Transverse colon (tissue), 3 donors: ENCODE data around the gene COMMD7.
"Not testable (repeated sequence)": the region's sequence is repeated elsewhere in the genome, so short reads cannot be mapped to it uniquely, and the experiment has no call there.

Source experiments
- CTCF ChIP-seq, 5 experiments: fragments of 200-600 bp in 3 of 5; fragments of 450-650 bp in 2 of 5; sonication (generic) in 3 of 5; IDR thresholded peaks; 1 replicate in 2 of 5; 2 replicates in 3 of 5; pipeline ENCODE4 v1.5.1; 2016 to 2017; ENCODE audit warnings: antibody characterized with exemption in 5 of 5, inconsistent platforms in 3 of 5, mild to moderate bottlenecking in 2 of 5, moderate library complexity in 1 of 5
- POLR2A ChIP-seq: fragments of 450-650 bp; IDR thresholded peaks from one replicate; pipeline ENCODE4 v1.6.1; 2016; ENCODE audit warnings: antibody characterized with exemption, mild to moderate bottlenecking, moderate library complexity

DNA sequence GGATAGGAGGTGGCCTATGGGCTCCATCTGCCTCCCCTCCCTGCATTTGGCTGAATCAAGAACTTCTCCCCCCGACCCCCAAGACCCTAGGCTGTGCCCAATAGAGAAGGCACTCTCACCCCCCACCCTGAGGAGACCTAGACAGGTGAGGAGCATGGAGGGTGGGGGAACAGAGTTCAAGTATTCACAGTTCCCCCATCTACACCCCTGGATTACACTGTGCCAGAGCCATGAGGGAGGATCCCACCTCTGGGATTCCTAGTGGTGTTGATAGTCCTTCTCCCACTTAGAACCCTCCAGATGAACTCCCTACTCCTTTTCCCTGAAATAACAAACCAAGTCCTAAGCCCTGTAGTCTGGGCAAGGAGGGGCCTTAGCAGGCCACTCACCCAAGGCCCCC, 54.3 kb downstream of the COMMD7 start:
- not testable (repeated sequence) for TF ChIP-seq POLR2A; CTCF (IDR thresholded peaks at IDR 0.05)
